OCI-LY7 (cell line): ENCODE results near the gene PCYT1B. TPM values are rescaled to one million over a fixed set of nuclear protein-coding genes. Genes with fewer than 3 reads are reported as not detected.

Experiments used
- BruUV-seq: library from RNA; stranded (reverse); fragments of 400-500 nt; replicated peaks from 2 replicates; lab custom pipeline; 2021; lab: Mats Ljungman, UMichigan
- CTCF ChIA-PET: fragments of 300-600 bp; sonication (Branson Sonifier 250); formaldehyde crosslinking; loops from one replicate; lab custom pipeline; 2022; ENCODE audit warnings: antibody characterized with exemption; ENCODE audit not compliant: unreplicated experiment; lab: Charles Lee
- POLR2A ChIA-PET: fragments of 300-600 bp; sonication (Branson Sonifier 250); formaldehyde crosslinking; loops from one replicate; lab custom pipeline; 2022; ENCODE audit warnings: antibody characterized with exemption; lab: Charles Lee
- DNase-seq: peaks from one replicate; pipeline ENCODE4 v3.0.0-alpha.2; 2015; ENCODE audit warnings: low spot score
- H2AFZ ChIP-seq: fragments of 200-600 bp; sonication (generic), shearing (Covaris generic); 2 replicates; pipeline ENCODE4 v1.6.1; 2014; ENCODE audit warnings: mild to moderate bottlenecking, antibody characterized with exemption, low read length, moderate library complexity
- H3K27ac ChIP-seq: fragments of 200-600 bp; sonication (generic); 2 replicates; pipeline ENCODE4 v1.5.1; 2014; ENCODE audit warnings: mixed run types, low read depth, mild to moderate bottlenecking, moderate library complexity, low read length, inconsistent platforms; ENCODE audit not compliant: poor library complexity, severe bottlenecking
- H3K36me3 ChIP-seq: fragments of 200-600 bp; sonication (generic); 2 replicates; pipeline ENCODE4 v1.6.1; 2014; ENCODE audit warnings: mild to moderate bottlenecking, antibody characterized with exemption, low read length, moderate library complexity, mixed read lengths; ENCODE audit not compliant: insufficient read depth
- H3K4me1 ChIP-seq: fragments of 200-600 bp; sonication (generic); 2 replicates; pipeline ENCODE4 v1.5.1; 2014; ENCODE audit warnings: mild to moderate bottlenecking, low read length; ENCODE audit not compliant: insufficient read depth, poor library complexity, severe bottlenecking
- H3K4me2 ChIP-seq: fragments of 200-600 bp; sonication (generic); 2 replicates; pipeline ENCODE4 v1.6.1; 2014; ENCODE audit warnings: mild to moderate bottlenecking, low read length
- H3K4me3 ChIP-seq: fragments of 200-600 bp; sonication (generic); 2 replicates; pipeline ENCODE4 v1.5.1; 2014; ENCODE audit warnings: mild to moderate bottlenecking, low read depth, low read length; ENCODE audit not compliant: poor library complexity, severe bottlenecking
- H3K79me2 ChIP-seq: fragments of 200-600 bp; sonication (generic); 2 replicates; pipeline ENCODE4 v1.6.1; 2016; ENCODE audit warnings: low read depth, mild to moderate bottlenecking, low read length, moderate library complexity, mixed read lengths; ENCODE audit not compliant: insufficient read depth
- H3K9me2 ChIP-seq: fragments of 200-600 bp; sonication (generic); 2 replicates; pipeline ENCODE4 v1.6.1; 2016; ENCODE audit warnings: mild to moderate bottlenecking, low read length, mixed read lengths; ENCODE audit not compliant: insufficient read depth
- H3K9me3 ChIP-seq: fragments of 200-600 bp; sonication (generic); 2 replicates; pipeline ENCODE4 v1.6.1; 2014; ENCODE audit warnings: mild to moderate bottlenecking, mixed run types, low read length, mixed read lengths
- H4K20me1 ChIP-seq: fragments of 200-600 bp; sonication (generic); 2 replicates; pipeline ENCODE4 v1.6.1; 2014; ENCODE audit warnings: mild to moderate bottlenecking, antibody characterized with exemption, low read length, moderate library complexity, mixed read lengths; ENCODE audit not compliant: insufficient read depth
- EZH2phosphoT487 ChIP-seq: fragments of 200-600 bp; sonication (generic); IDR thresholded peaks from 2 replicates; pipeline ENCODE4 v1.6.1; 2018; ENCODE audit warnings: low read depth, borderline replicate concordance, mild to moderate bottlenecking, mixed run types, antibody characterized with exemption, low read length, moderate library complexity, mixed read lengths
- intact Hi-C: fragments of 100-400 bp; cut with micrococcal nuclease; formaldehyde crosslinking; loops from one replicate; pipeline ENCODE4 v1.10.0; 2022; ENCODE audit not compliant: unreplicated experiment
- total RNA-seq, 2 experiments: library from RNA; depleted of rRNA in 1 of 2; stranded (reverse); fragments of >200 nt in 1 of 2; shearing (Covaris generic) in 1 of 2; gene quantifications; 2 replicates each; pipeline ENCODE4 v1.2.3, GENCODE V29; 2014 to 2022
- TF ChIP-seq, protein P1 (sequence below): fragments of 200-600 bp; sonication (generic); conservative IDR thresholded peaks from 2 replicates; pipeline ENCODE4 v1.5.1; 2014; ENCODE audit warnings: mild to moderate bottlenecking, antibody characterized with exemption, low read length, moderate library complexity, mixed read lengths

PCYT1B gene
- total RNA-seq, 2 experiments from 2014 or later: not detected

DNA sequence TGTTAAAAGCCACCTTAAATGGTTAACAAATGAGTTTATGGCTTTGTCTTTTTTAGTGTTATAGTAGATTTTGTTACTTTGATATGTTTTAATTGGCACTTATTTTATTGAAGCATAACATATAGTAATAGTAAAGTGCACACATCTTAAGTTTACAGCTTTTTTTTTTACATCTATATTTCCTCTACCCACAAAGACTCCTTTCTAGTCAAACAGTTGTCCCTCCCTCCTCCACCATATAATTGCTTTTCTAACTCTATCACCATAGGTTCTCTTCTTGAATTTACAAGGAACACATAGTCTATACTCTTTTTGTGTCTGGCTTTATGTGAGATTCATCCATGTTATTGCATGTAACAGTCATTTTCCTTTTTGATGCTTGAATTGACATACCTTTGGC lies 110.6 kb downstream of the PCYT1B start:
- CTCF ChIA-PET: no interaction called here
- BruUV-seq: no TSS peak
- H3K9me3 ChIP-seq: no peaks in the 10 kb centered on the region

DNA sequence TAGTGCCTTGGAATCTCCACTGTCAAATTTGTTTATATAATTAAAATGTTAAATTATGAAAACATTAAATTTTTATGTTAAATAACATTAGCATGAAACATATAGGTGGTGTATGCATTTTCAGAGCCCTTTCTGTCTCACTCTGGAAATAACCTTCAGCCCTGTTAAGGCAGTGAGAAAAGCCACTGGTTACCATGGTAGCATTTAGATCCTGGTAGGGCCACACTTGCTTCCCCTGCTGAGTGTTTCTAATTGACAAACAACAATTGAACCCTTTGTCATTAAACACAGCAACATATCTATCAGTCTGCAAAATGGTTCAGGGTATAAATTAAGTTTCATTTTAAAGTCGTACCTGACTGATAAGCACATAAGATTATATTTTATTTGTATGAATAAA lies 118.5 kb downstream of the PCYT1B start:
- Histone ChIP-seq H3K36me3 (peaks cover 21% of the 10 kb centered on the region), H3K4me3 (no peak overlapping the region), H3K27ac (no peak overlapping the region), H3K4me2 (no peak overlapping the region), H3K4me1 (no peaks in the 10 kb centered on the region), H3K9me2 (no peaks in the 10 kb centered on the region), H2AFZ (no peak overlapping the region), H4K20me1 (no peaks in the 10 kb centered on the region), H3K9me3 (no peaks in the 10 kb centered on the region), H3K79me2 (no peaks in the 10 kb centered on the region)
- BruUV-seq: no TSS peak
- intact Hi-C loops: no loop called here
- CTCF ChIA-PET: no interaction called here
- POLR2A ChIA-PET: no interaction called here
- TF ChIP-seq, protein P1, sequence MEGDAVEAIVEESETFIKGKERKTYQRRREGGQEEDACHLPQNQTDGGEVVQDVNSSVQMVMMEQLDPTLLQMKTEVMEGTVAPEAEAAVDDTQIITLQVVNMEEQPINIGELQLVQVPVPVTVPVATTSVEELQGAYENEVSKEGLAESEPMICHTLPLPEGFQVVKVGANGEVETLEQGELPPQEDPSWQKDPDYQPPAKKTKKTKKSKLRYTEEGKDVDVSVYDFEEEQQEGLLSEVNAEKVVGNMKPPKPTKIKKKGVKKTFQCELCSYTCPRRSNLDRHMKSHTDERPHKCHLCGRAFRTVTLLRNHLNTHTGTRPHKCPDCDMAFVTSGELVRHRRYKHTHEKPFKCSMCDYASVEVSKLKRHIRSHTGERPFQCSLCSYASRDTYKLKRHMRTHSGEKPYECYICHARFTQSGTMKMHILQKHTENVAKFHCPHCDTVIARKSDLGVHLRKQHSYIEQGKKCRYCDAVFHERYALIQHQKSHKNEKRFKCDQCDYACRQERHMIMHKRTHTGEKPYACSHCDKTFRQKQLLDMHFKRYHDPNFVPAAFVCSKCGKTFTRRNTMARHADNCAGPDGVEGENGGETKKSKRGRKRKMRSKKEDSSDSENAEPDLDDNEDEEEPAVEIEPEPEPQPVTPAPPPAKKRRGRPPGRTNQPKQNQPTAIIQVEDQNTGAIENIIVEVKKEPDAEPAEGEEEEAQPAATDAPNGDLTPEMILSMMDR: no peak
- no peak for TF ChIP-seq EZH2phosphoT487
- DNase-seq: no peak

More for the DNA sequence above, 110.6 kb downstream of the PCYT1B start:
- DNase-seq: no peak
- no peak overlapping the region for H3K4me2 ChIP-seq
- H3K27ac ChIP-seq: no peak overlapping the region
- H3K4me1 ChIP-seq: no peaks in the 10 kb centered on the region
- H2AFZ ChIP-seq: no peak overlapping the region
- intact Hi-C loops: no loop called here
- TF ChIP-seq, protein P1: no peak
- no peak for TF ChIP-seq EZH2phosphoT487
- POLR2A ChIA-PET: no interaction called here
- H3K36me3 ChIP-seq: peaks cover 22% of the 10 kb centered on the region
- H3K4me3 ChIP-seq: no peak overlapping the region
- no peaks in the 10 kb centered on the region for H3K9me2 ChIP-seq
- H3K79me2 ChIP-seq: no peaks in the 10 kb centered on the region
- H4K20me1 ChIP-seq: no peaks in the 10 kb centered on the region

DNA sequence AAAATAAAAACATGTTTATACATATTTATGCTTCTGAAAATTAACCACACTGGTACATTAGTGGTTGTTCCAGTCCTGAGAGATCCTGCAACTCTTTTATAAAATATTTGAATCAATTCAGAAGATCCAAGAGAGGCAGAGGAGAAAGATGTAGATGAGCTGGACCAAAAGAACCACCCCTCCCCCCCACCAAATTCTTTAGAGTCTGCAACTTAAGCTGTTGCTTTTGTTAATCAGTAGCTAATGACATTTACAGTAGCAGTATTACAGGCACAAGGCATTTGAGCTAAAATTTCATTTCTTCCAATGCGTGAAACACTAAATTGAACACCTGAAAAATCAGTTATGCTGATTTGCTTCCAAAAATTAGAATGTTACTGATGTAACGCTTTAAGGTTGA lies 120.5 kb downstream of the PCYT1B start:
- H3K27ac ChIP-seq: no peak overlapping the region
- no peaks in the 10 kb centered on the region for H3K9me3 ChIP-seq
- H3K79me2 ChIP-seq: no peaks in the 10 kb centered on the region
- POLR2A ChIA-PET: interaction anchor here (0.6 to 0.7 kb wide), 2 partner anchors 64 to 293 kb away, joined by 5 to 9 read pairs; no protein-coding TSS in a partner anchor
- peaks cover 11% of the 10 kb centered on the region for H3K36me3 ChIP-seq
- CTCF ChIA-PET: no interaction called here
- TF ChIP-seq, protein P1: no peak
- TF ChIP-seq EZH2phosphoT487: no peak
- H3K4me1 ChIP-seq: no peaks in the 10 kb centered on the region
- DNase-seq: no peak
- BruUV-seq: no TSS peak
- H3K4me2 ChIP-seq: no peak overlapping the region
- H3K9me2 ChIP-seq: no peaks in the 10 kb centered on the region
- H4K20me1 ChIP-seq: no peaks in the 10 kb centered on the region
- H3K4me3 ChIP-seq: no peak overlapping the region
- intact Hi-C loops: no loop called here
- H2AFZ ChIP-seq: no peak overlapping the region
